Effector CD4-positive, alpha-beta T cell (primary cell): ENCODE measurements around the gene C8G.

Experiments
- DNase-seq: peaks from one replicate; pipeline ENCODE4 v3.0.0-alpha.2; 2020

C8G gene

GRCh38 chr9:136955202-136955942, 10.3 kb downstream of the C8G start:
- no peak for DNase-seq

- no peak for DNase-seq
Observed at GRCh38 chr9:136955943-136956335, 10.9 kb downstream of the C8G start.

GRCh38 chr9:136956604-136957003, 11.6 kb downstream of the C8G start:
- DNase-seq: no peak

GRCh38 chr9:136957461-136957860, 12.4 kb downstream of the C8G start:
- no peak for DNase-seq

GRCh38 chr9:136957901-136958300, 12.9 kb downstream of the C8G start:
- DNase-seq: no peak

GRCh38 chr9:136958473-136958872, 13.4 kb downstream of the C8G start:
- DNase-seq: no peak

- no peak for DNase-seq
Observed at GRCh38 chr9:136958898-136959850, 14.1 kb downstream of the C8G start.

- DNase-seq: no peak
Observed at GRCh38 chr9:136960212-136960937, 15.3 kb downstream of the C8G start.

GRCh38 chr9:136960938-136961275, 15.9 kb downstream of the C8G start:
- no peak for DNase-seq

- DNase-seq: no peak
Observed at GRCh38 chr9:136961279-136962065, 16.4 kb downstream of the C8G start.

GRCh38 chr9:136962163-136962562, 17.1 kb downstream of the C8G start:
- no peak for DNase-seq

GRCh38 chr9:136962701-136963248, 17.7 kb downstream of the C8G start:
- no peak for DNase-seq

GRCh38 chr9:136963341-136963740, 18.3 kb downstream of the C8G start:
- no peak for DNase-seq

- no peak for DNase-seq
Observed at GRCh38 chr9:136963751-136964150, 18.7 kb downstream of the C8G start.

- no peak for DNase-seq
Observed at GRCh38 chr9:136964171-136964689, 19.2 kb downstream of the C8G start.

- no peak for DNase-seq
Observed at GRCh38 chr9:136964833-136965422, 19.9 kb downstream of the C8G start.

- DNase-seq: no peak
Observed at GRCh38 chr9:136965771-136966484, 20.9 kb downstream of the C8G start.

- no peak for DNase-seq
Observed at GRCh38 chr9:136968333-136969127, 23.5 kb downstream of the C8G start.

GRCh38 chr9:136969150-136969549, 24.1 kb downstream of the C8G start:
- no peak for DNase-seq

GRCh38 chr9:136969774-136970173, 24.7 kb downstream of the C8G start:
- no peak for DNase-seq
